Measurements from ENCODE around the gene MYCL. TPM values are rescaled to one million over a fixed set of nuclear protein-coding genes. Genes with fewer than 3 reads are reported as not detected.
A peak's percentile ranks its signal among the peaks of the same experiment; 100 is the strongest.

MYCL gene
- polyA plus RNA-seq, 3 donors from 2014 or later: 0.83 to 4.0 (median 2.9) TPM

DNA sequence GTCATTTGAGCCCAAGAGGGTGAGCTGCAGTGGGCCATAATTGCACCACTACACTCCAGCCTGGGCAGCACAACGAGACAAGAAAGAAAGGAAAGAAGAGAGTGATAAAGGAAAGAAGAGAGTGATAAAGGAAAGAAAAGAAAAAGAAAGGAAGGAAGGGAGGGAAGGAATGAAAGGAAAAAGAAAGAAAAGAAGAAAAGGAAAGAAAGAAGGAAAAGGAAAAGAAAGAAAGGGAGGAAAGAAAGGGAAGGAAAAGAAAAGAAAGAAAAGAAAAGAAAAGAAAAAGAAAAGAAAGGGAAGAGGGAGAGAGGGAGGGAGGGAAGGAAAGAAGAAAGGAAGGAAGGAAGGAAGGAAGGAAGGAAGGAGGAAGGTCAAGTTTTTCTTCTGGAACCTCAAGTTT lies 36.0 kb downstream of the MYCL start:
- Mint-ChIP-seq H3K36me3 (peaks cover 3 to 5% (median 4%) of the 10 kb centered on the region in 3 donors), H3K9me3 (no peaks in the 10 kb centered on the region), H3K27ac (no peak overlapping the region), H3K4me1 (peaks cover 0 to 2% of the 10 kb centered on the region in 2 donors), H3K27me3 (ENCODE audit: low read depth in 3 of 3) (peaks cover 0 to 3% (median 0%) of the 10 kb centered on the region in 3 donors), H3K4me3 (no peak overlapping the region)
- DNase-seq: no peak

GRCh38 chr1:39863177-39863576 lies 38.5 kb downstream of the MYCL start:
- Mint-ChIP-seq H3K4me3 (no peak overlapping the region), H3K36me3 (peaks cover 3 to 5% (median 4%) of the 10 kb centered on the region in 3 donors), H3K27me3 (ENCODE audit: low read depth in 3 of 3) (peaks cover 0 to 3% (median 0%) of the 10 kb centered on the region in 3 donors), H3K27ac (no peak overlapping the region), H3K4me1 (peaks cover 0 to 2% of the 10 kb centered on the region in 2 donors), H3K9me3 (no peaks in the 10 kb centered on the region)
- DNase-seq: no peak

GRCh38 chr1:39861003-39861402 lies 40.7 kb downstream of the MYCL start:
- H3K4me3 Mint-ChIP-seq: no peak overlapping the region
- H3K36me3 Mint-ChIP-seq: peaks cover 3 to 5% (median 4%) of the 10 kb centered on the region in 3 donors
- H3K9me3 Mint-ChIP-seq: no peaks in the 10 kb centered on the region
- H3K4me1 Mint-ChIP-seq: peaks cover 0 to 2% of the 10 kb centered on the region in 2 donors
- DNase-seq: no peak
- H3K27me3 Mint-ChIP-seq (ENCODE audit: low read depth in 3 of 3): peaks cover 0 to 3% (median 0%) of the 10 kb centered on the region in 3 donors
- no peak overlapping the region for H3K27ac Mint-ChIP-seq

GRCh38 chr1:39859859-39860812 lies 41.6 kb downstream of the MYCL start:
- Mint-ChIP-seq H3K36me3 (peaks cover 7 to 10% (median 9%) of the 10 kb centered on the region in 3 donors), H3K27me3 (ENCODE audit: low read depth in 3 of 3) (peaks cover 0 to 3% (median 0%) of the 10 kb centered on the region in 3 donors), H3K4me1 (peaks cover 0 to 2% of the 10 kb centered on the region in 2 donors), H3K27ac (no peak overlapping the region), H3K4me3 (no peak overlapping the region), H3K9me3 (no peaks in the 10 kb centered on the region)
- DNase-seq: no peak

DNA sequence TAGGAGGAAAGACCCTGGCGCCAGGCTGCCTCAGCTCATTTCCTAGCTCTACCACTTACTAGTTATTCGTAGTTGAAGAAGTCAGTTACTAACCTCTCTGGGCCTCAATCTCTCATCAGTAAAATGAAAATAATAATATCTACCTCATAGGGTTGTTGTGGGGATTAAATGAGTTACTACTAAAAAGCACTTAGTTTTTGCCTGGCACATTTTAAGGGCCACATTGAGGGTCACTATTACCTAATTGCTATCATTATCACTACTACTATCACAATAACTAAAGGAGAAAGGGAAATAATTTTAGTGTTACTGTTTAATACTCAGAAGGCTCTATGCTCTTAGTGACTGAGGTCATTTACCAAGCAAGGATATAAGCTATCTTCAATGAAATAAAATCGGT lies 43.4 kb downstream of the MYCL start:
- Mint-ChIP-seq H3K27me3 (ENCODE audit: low read depth in 3 of 3) (no peaks in the 10 kb centered on the region), H3K36me3 (peaks cover 4 to 14% (median 12%) of the 10 kb centered on the region in 3 donors), H3K4me1 (no peaks in the 10 kb centered on the region), H3K27ac (no peak overlapping the region), H3K4me3 (no peak overlapping the region), H3K9me3 (no peaks in the 10 kb centered on the region)
- no peak for DNase-seq

DNA sequence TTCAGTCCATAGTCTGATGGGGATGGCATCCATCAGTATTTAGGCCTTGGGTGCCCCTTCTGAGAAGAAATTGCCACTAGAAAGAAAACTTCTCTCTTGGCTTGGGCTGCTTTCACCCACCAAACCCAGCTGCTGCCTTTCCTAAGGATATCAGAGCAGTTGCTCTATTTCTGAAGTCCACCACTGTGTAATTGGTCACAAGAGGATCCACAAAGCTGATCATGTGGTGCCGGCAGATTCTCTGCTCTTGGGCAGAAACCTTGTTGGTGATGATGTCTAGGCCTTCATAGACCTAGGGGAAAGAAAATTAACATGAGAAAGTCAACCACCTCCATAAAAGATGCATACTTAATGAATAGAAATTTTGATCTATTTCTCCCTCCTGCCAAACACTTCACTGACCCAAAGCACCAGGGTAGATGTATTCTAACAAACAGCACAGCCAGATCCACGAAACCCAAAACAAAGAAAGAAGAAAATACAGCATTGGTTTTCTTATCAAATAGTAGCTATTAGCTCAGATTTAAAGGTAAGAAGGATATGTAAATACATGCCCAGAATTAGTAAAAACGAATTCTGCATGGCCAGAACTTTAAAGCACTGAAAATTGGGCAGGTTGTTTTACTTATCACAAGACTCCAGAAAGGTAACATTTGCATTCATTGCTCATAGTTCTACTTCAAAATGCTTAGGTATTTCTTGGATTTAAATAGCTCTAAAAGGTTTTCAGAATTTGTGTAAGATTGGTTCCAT lies 44.4 kb downstream of the MYCL start:
- H3K27ac Mint-ChIP-seq: no peak overlapping the region
- no peak overlapping the region for H3K4me3 Mint-ChIP-seq
- no peaks in the 10 kb centered on the region for H3K9me3 Mint-ChIP-seq
- no peaks in the 10 kb centered on the region for H3K4me1 Mint-ChIP-seq
- DNase-seq: no peak
- H3K27me3 Mint-ChIP-seq (ENCODE audit: low read depth in 3 of 3): no peaks in the 10 kb centered on the region
- peaks cover 4 to 14% (median 12%) of the 10 kb centered on the region in 3 donors for H3K36me3 Mint-ChIP-seq

- no peak overlapping the region for H3K27ac Mint-ChIP-seq
- peaks cover 6 to 7% of the 10 kb centered on the region in 2 donors for H3K4me1 Mint-ChIP-seq
- H3K27me3 Mint-ChIP-seq (ENCODE audit: low read depth in 3 of 3): no peaks in the 10 kb centered on the region
- H3K4me3 Mint-ChIP-seq: no peak overlapping the region
- no peaks in the 10 kb centered on the region for H3K9me3 Mint-ChIP-seq
- H3K36me3 Mint-ChIP-seq: peaks cover 4 to 11% (median 8%) of the 10 kb centered on the region in 3 donors
- DNase-seq: no peak
These were observed 47.0 kb downstream of the MYCL start for GRCh38 chr1:39854738-39855137.

GRCh38 chr1:39854314-39854713 lies 47.4 kb downstream of the MYCL start:
- no peak overlapping the region for H3K4me3 Mint-ChIP-seq
- no peak overlapping the region for H3K27ac Mint-ChIP-seq
- DNase-seq: no peak
- no peaks in the 10 kb centered on the region for H3K27me3 Mint-ChIP-seq (ENCODE audit: low read depth in 3 of 3)
- no peaks in the 10 kb centered on the region for H3K9me3 Mint-ChIP-seq
- H3K4me1 Mint-ChIP-seq: peaks cover 6 to 7% of the 10 kb centered on the region in 2 donors
- peaks cover 4 to 14% (median 8%) of the 10 kb centered on the region in 3 donors for H3K36me3 Mint-ChIP-seq

- Mint-ChIP-seq H3K9me3 (no peaks in the 10 kb centered on the region), H3K4me3 (no peak overlapping the region), H3K4me1 (peaks cover 6 to 7% of the 10 kb centered on the region in 2 donors), H3K27ac (no peak overlapping the region), H3K36me3 (peaks cover 4 to 19% (median 15%) of the 10 kb centered on the region in 3 donors), H3K27me3 (ENCODE audit: low read depth in 3 of 3) (no peaks in the 10 kb centered on the region)
- no peak for DNase-seq
These were observed 48.8 kb downstream of the MYCL start for GRCh38 chr1:39852876-39853275.

- Mint-ChIP-seq H3K36me3 (peaks cover 4 to 23% (median 18%) of the 10 kb centered on the region in 3 donors), H3K4me1 (peaks cover 6 to 7% of the 10 kb centered on the region in 2 donors), H3K9me3 (no peaks in the 10 kb centered on the region), H3K27ac (no peak overlapping the region), H3K4me3 (no peak overlapping the region), H3K27me3 (ENCODE audit: low read depth in 3 of 3) (no peaks in the 10 kb centered on the region)
- DNase-seq: no peak
These were observed 49.4 kb downstream of the MYCL start for GRCh38 chr1:39852214-39852791.

- H3K27me3 Mint-ChIP-seq (ENCODE audit: low read depth in 3 of 3): no peaks in the 10 kb centered on the region
- peak overlapping the region in 4 of 6 donors; percentile 39 to 78 (median 68) for H3K27ac Mint-ChIP-seq
- H3K4me3 Mint-ChIP-seq: peak overlapping the region in 2 of 5 donors; percentile 4 to 46
- peaks cover 11 to 20% of the 10 kb centered on the region in 2 donors for H3K4me1 Mint-ChIP-seq
- H3K9me3 Mint-ChIP-seq: no peaks in the 10 kb centered on the region
- peaks cover 8 to 34% (median 18%) of the 10 kb centered on the region in 3 donors for H3K36me3 Mint-ChIP-seq
- no peak for DNase-seq
These were observed 51.0 kb downstream of the MYCL start for GRCh38 chr1:39850606-39851216.

DNA sequence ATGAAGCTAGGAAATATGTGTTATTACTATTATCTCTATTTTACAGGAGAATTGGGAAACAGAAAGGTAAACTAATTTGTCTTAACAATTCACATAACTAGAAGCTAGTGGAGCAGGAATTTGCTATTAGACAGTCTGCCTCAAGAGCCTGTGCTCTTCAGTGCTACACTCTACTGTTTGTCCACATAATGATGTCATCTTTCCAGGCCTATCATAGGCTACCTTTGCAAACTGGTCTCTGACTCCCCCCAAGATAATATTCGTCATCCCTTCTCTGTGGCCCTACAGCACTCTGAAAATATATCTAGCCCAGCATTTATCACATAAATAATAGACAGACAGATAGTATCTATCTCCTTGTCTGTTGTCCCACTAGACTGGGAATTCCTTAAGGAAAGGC lies 52.5 kb downstream of the MYCL start:
- Mint-ChIP-seq H3K36me3 (peaks cover 6 to 32% (median 11%) of the 10 kb centered on the region in 3 donors), H3K27ac (peak overlapping the region in 1 of 6 donors; percentile 41)

GRCh38 chr1:39847940-39848339 lies 53.8 kb downstream of the MYCL start:
- Mint-ChIP-seq H3K4me1 (peaks cover 36 to 44% of the 10 kb centered on the region in 2 donors), H3K27ac (no peak overlapping the region), H3K36me3 (peaks cover 15 to 38% (median 17%) of the 10 kb centered on the region in 3 donors), H3K27me3 (ENCODE audit: low read depth in 3 of 3) (peaks cover 0 to under 1% (median 0%) of the 10 kb centered on the region in 3 donors), H3K4me3 (no peak overlapping the region), H3K9me3 (no peaks in the 10 kb centered on the region)
- DNase-seq: no peak

More for the DNA sequence above, 52.5 kb downstream of the MYCL start:
- Mint-ChIP-seq H3K9me3 (no peaks in the 10 kb centered on the region), H3K4me1 (peaks cover 25 to 32% of the 10 kb centered on the region in 2 donors), H3K4me3 (no peak overlapping the region), H3K27me3 (ENCODE audit: low read depth in 3 of 3) (no peaks in the 10 kb centered on the region)
- DNase-seq: no peak

Data from immature natural killer cell (primary cell).